Fibroblast of lung (primary cell): Measurements from ENCODE around the gene FGF9.

Source experiments
- EZH2 ChIP-seq: IDR thresholded peaks from 2 replicates; pipeline ENCODE4 v1.5.1; 2012; ENCODE audit warnings: low read length, control low read depth, mild to moderate bottlenecking; ENCODE audit errors: missing control alignments
- TF ChIP-seq, protein P1 (sequence below), 2 donors: IDR thresholded peaks in 1 of 2; conservative IDR thresholded peaks in 1 of 2; 1 replicate in 1 of 2; 2 replicates in 1 of 2; pipeline ENCODE4 v1.5.1; 2011 to 2012; ENCODE audit warnings: low read length in 2 of 2, control low read depth in 1 of 2, inconsistent platforms in 1 of 2, low read depth in 1 of 2, mild to moderate bottlenecking in 1 of 2

DNA sequence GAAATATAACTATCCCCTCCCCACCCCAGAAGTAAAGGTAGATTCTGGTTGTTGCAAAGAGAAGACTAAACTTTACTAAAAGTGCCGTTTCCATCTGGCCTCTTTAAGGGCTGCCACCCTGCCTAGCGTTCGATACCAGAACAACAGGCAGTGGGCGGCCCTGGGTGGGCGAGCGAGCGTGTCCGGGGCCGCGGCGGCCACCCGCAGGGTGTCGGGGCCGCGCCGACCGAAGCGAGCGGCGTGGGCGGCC lies 2.6 kb downstream of the FGF9 start:
- TF ChIP-seq, protein P1, sequence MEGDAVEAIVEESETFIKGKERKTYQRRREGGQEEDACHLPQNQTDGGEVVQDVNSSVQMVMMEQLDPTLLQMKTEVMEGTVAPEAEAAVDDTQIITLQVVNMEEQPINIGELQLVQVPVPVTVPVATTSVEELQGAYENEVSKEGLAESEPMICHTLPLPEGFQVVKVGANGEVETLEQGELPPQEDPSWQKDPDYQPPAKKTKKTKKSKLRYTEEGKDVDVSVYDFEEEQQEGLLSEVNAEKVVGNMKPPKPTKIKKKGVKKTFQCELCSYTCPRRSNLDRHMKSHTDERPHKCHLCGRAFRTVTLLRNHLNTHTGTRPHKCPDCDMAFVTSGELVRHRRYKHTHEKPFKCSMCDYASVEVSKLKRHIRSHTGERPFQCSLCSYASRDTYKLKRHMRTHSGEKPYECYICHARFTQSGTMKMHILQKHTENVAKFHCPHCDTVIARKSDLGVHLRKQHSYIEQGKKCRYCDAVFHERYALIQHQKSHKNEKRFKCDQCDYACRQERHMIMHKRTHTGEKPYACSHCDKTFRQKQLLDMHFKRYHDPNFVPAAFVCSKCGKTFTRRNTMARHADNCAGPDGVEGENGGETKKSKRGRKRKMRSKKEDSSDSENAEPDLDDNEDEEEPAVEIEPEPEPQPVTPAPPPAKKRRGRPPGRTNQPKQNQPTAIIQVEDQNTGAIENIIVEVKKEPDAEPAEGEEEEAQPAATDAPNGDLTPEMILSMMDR (conservative IDR thresholded peaks at IDR 0.05 in 1 of 2, IDR thresholded peaks at IDR 0.05 in 1 of 2; ENCODE audit: low read depth in 1 of 2, low read length in 2 of 2) = no peak
- TF ChIP-seq EZH2 = no peak
